Activated CD4-positive, alpha-beta T cell treated with anti-CD3 and anti-CD28 coated beads for 24 hours (primary cell): ENCODE results near the gene BBS1.
"Not testable (repeated sequence)": the region's sequence is repeated elsewhere in the genome, so short reads cannot be mapped to it uniquely, and the experiment has no call there.

Experiments
- DNase-seq, 2 donors: peaks; one replicate each; pipeline ENCODE4 v3.0.0-alpha.2; 2020; ENCODE audit warnings: low read depth in 2 of 2

BBS1 gene

GRCh38 chr11:66570850-66571180 lies 60.4 kb downstream of the BBS1 start:
- DNase-seq, result no peak

DNA sequence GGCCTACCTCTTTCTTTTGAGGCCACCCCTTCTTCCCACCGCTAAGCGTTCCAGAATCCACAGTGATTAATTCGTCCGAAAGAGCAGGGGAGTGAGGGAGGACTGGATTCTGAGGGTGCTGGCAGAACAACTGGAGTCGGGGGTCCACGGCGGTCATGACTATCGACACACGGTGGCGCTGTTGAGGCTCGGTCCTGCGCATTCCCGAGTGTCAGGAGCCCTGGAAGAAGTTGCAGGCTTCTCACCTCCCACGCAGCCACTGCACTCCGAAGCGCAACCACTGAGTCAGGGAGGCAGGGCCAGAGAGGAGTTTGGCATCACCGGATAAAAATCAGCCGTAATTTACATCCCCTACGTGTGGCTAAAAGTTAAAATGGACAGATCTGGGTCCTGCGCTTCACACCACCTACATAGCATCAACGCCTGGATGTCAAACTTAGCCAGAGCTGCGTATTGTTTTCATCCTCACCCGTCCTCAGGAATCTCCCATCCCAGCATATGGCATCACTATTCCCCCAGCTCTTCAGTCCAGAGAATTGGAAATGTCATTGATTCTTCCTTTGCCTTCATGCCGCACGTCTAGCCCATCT lies 68.7 kb downstream of the BBS1 start:
- DNase-seq, result peak; percentile 77 to 88

- no peak for DNase-seq
These were observed 70.4 kb downstream of the BBS1 start for GRCh38 chr11:66580803-66581202.

GRCh38 chr11:66581261-66581660 lies 70.8 kb downstream of the BBS1 start:
- DNase-seq, result no peak

DNA sequence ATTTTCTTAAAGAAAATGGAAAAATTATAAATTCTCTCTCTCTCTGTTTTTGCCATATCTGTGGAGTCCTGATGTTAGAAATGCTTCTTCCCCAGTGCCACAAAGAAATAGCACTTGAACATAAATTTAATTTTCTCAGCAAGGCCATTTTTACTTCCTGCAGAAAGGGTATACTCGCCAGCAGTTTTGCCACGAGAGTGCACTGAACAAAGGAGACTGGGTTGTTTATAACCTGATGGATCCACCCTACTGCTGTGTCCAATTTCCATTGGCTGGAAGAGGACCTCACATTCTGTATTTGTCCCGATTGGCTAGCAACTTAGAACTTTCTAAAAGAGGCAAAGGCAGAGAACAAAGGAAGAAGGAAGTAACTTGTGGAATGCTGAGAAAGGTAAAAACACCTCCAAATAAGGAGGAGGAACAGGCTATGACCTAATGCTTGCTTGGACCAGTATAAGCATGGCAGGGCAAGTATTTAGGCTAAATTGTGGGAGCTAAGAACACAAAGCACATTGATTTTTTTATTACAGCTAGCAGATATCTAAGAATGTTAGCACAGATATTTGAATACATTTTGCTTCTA lies 72.2 kb downstream of the BBS1 start:
- not testable (repeated sequence) for DNase-seq
